ENCODE results near the gene CES2. TPM values are rescaled to one million over a fixed set of nuclear protein-coding genes. Genes with fewer than 3 reads are reported as not detected.

Gene CES2
- total RNA-seq, 1 experiment from 2014 or later: 35.4 TPM

- no TSS peak for BruUV-seq (replicated peaks)
- no peak for TF ChIP-seq SIN3A (IDR thresholded peaks at IDR 0.05; ENCODE audit: low read depth)
- no peak for TF ChIP-seq CBX3 (IDR thresholded peaks at IDR 0.05; ENCODE audit: low read depth)
- TF ChIP-seq EZH2phosphoT487 (IDR thresholded peaks at IDR 0.05; ENCODE audit: borderline replicate concordance): no peak
- no peak for TF ChIP-seq EGR1 (IDR thresholded peaks at IDR 0.05; ENCODE audit: low read depth)
- TF ChIP-seq, protein P1, sequence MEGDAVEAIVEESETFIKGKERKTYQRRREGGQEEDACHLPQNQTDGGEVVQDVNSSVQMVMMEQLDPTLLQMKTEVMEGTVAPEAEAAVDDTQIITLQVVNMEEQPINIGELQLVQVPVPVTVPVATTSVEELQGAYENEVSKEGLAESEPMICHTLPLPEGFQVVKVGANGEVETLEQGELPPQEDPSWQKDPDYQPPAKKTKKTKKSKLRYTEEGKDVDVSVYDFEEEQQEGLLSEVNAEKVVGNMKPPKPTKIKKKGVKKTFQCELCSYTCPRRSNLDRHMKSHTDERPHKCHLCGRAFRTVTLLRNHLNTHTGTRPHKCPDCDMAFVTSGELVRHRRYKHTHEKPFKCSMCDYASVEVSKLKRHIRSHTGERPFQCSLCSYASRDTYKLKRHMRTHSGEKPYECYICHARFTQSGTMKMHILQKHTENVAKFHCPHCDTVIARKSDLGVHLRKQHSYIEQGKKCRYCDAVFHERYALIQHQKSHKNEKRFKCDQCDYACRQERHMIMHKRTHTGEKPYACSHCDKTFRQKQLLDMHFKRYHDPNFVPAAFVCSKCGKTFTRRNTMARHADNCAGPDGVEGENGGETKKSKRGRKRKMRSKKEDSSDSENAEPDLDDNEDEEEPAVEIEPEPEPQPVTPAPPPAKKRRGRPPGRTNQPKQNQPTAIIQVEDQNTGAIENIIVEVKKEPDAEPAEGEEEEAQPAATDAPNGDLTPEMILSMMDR (IDR thresholded peaks at IDR 0.05 in 2 of 3, conservative IDR thresholded peaks at IDR 0.05 in 1 of 3; ENCODE audit: borderline replicate concordance in 1 of 3, insufficient read depth in 1 of 3, low read depth in 2 of 3, low read length in 2 of 3): peak; percentile 85 to 92 (median 85)
- TF ChIP-seq POLR2AphosphoS5 (IDR thresholded peaks at IDR 0.05; ENCODE audit: low read depth, low read length): no peak
- TF ChIP-seq EZH2 (IDR thresholded peaks at IDR 0.05): no peak
- no peak for TF ChIP-seq SRF (IDR thresholded peaks at IDR 0.05; ENCODE audit: low read depth)
- TF ChIP-seq TCF7L2 (IDR thresholded peaks at IDR 0.05; ENCODE audit: borderline replicate concordance, extremely low read depth, insufficient read depth, insufficient read length): peak; percentile 57
- TF ChIP-seq CEBPB (IDR thresholded peaks at IDR 0.05; ENCODE audit: low read depth): no peak
- no peak for TF ChIP-seq ZFX (IDR thresholded peaks at IDR 0.05)
- no peak for TF ChIP-seq REST (IDR thresholded peaks at IDR 0.05; ENCODE audit: low read depth)
- TF ChIP-seq FOSL1 (IDR thresholded peaks at IDR 0.05; ENCODE audit: low read depth): no peak
- no peak for TF ChIP-seq POLR2A (IDR thresholded peaks at IDR 0.05; ENCODE audit: borderline replicate concordance, extremely low read depth, insufficient read depth, insufficient read length)
- no peak for TF ChIP-seq ZNF274 (IDR thresholded peaks at IDR 0.05; ENCODE audit: low read depth, low read length)
- TF ChIP-seq, protein P2, sequence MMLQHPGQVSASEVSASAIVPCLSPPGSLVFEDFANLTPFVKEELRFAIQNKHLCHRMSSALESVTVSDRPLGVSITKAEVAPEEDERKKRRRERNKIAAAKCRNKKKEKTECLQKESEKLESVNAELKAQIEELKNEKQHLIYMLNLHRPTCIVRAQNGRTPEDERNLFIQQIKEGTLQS (IDR thresholded peaks at IDR 0.05): no peak
- TF ChIP-seq RAD21 (IDR thresholded peaks at IDR 0.05; ENCODE audit: low read depth): peak; percentile 86
- no peak for TF ChIP-seq JUND (IDR thresholded peaks at IDR 0.05)
- no peak for TF ChIP-seq YY1 (IDR thresholded peaks at IDR 0.05; ENCODE audit: extremely low read depth, insufficient replicate concordance, low read depth, low read length)
- POLR2A ChIA-PET: no interaction called here
- Histone ChIP-seq H3K9ac (ENCODE audit: low read length) (no peak overlapping the region), H3K27ac (ENCODE audit: low read depth, low read length) (no peak overlapping the region), H4K20me1 (ENCODE audit: insufficient read depth) (no peaks in the 10 kb centered on the region), H3K9me2 (ENCODE audit: insufficient read depth) (no peaks in the 10 kb centered on the region), H3K9me3 (ENCODE audit: control insufficient read depth in 1 of 2, insufficient read depth in 1 of 2, low read depth in 1 of 2, low read length in 2 of 2) (peaks cover 0 to 6% of the 10 kb centered on the region in 2 experiments; a peak in 1 of 4 replicates), H3K79me2 (ENCODE audit: insufficient read depth, low read length) (no peaks in the 10 kb centered on the region), H3K4me2 (ENCODE audit: low read length) (peak overlapping the region; percentile 42), H2AFZ (ENCODE audit: low read depth, low read length, poor library complexity, severe bottlenecking) (peak overlapping the region; percentile 84), H3K36me3 (ENCODE audit: control insufficient read depth in 1 of 2, insufficient read depth in 2 of 2, low read length in 2 of 2) (no peaks in the 10 kb centered on the region; a peak in 1 of 4 replicates), H3K4me1 (ENCODE audit: control insufficient read depth in 1 of 2, insufficient read depth in 2 of 2, low read length in 2 of 2) (peaks cover 0 to 9% of the 10 kb centered on the region in 2 experiments; a peak in 2 of 4 replicates), H3K4me3 (replicated peaks in 1 of 2; ENCODE audit: low read depth in 1 of 2, low read length in 2 of 2) (no peak overlapping the region; a peak in 1 of 4 replicates), H3K27me3 (ENCODE audit: insufficient read depth, low read length) (no peaks in the 10 kb centered on the region)
- CTCF ChIA-PET: interaction anchor here (0.7 to 1.0 kb wide), 2 partner anchors 223 to 251 kb away, joined by 3 to 4 read pairs; partner anchors contain the start of genes ELMO3 and NOL3
- intact Hi-C loops (cut with micrococcal nuclease): no loop called here
- ATAC-seq: peak; percentile 91
- RAD21 ChIA-PET (ENCODE audit: low non-redundant PET in 1 of 2, low total read pairs in 2 of 2, uncharacterized antibody in 2 of 2, unreplicated experiment in 2 of 2): no interaction called here
- DNase-seq (ENCODE audit: low read depth, low spot score): peak; percentile 81
Observed at GRCh38 chr16:66947302-66948065, 12.2 kb downstream of the CES2 start.

Data from HCT116 (cell line).